Measurements from ENCODE around the gene KCND2.

GRCh38 chr7:120276720-120277119, 3.7 kb downstream of the KCND2 start:
- TF ChIP-seq, protein P1, sequence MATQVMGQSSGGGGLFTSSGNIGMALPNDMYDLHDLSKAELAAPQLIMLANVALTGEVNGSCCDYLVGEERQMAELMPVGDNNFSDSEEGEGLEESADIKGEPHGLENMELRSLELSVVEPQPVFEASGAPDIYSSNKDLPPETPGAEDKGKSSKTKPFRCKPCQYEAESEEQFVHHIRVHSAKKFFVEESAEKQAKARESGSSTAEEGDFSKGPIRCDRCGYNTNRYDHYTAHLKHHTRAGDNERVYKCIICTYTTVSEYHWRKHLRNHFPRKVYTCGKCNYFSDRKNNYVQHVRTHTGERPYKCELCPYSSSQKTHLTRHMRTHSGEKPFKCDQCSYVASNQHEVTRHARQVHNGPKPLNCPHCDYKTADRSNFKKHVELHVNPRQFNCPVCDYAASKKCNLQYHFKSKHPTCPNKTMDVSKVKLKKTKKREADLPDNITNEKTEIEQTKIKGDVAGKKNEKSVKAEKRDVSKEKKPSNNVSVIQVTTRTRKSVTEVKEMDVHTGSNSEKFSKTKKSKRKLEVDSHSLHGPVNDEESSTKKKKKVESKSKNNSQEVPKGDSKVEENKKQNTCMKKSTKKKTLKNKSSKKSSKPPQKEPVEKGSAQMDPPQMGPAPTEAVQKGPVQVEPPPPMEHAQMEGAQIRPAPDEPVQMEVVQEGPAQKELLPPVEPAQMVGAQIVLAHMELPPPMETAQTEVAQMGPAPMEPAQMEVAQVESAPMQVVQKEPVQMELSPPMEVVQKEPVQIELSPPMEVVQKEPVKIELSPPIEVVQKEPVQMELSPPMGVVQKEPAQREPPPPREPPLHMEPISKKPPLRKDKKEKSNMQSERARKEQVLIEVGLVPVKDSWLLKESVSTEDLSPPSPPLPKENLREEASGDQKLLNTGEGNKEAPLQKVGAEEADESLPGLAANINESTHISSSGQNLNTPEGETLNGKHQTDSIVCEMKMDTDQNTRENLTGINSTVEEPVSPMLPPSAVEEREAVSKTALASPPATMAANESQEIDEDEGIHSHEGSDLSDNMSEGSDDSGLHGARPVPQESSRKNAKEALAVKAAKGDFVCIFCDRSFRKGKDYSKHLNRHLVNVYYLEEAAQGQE (IDR thresholded peaks at IDR 0.05): no peak
- no peak for TF ChIP-seq USF2 (IDR thresholded peaks at IDR 0.05)
- TF ChIP-seq, protein P2, sequence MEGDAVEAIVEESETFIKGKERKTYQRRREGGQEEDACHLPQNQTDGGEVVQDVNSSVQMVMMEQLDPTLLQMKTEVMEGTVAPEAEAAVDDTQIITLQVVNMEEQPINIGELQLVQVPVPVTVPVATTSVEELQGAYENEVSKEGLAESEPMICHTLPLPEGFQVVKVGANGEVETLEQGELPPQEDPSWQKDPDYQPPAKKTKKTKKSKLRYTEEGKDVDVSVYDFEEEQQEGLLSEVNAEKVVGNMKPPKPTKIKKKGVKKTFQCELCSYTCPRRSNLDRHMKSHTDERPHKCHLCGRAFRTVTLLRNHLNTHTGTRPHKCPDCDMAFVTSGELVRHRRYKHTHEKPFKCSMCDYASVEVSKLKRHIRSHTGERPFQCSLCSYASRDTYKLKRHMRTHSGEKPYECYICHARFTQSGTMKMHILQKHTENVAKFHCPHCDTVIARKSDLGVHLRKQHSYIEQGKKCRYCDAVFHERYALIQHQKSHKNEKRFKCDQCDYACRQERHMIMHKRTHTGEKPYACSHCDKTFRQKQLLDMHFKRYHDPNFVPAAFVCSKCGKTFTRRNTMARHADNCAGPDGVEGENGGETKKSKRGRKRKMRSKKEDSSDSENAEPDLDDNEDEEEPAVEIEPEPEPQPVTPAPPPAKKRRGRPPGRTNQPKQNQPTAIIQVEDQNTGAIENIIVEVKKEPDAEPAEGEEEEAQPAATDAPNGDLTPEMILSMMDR (IDR thresholded peaks at IDR 0.05): no peak
- TF ChIP-seq RNF2 (IDR thresholded peaks at IDR 0.05; ENCODE audit: borderline replicate concordance, low read depth): no peak
- TF ChIP-seq MYC (IDR thresholded peaks at IDR 0.05; ENCODE audit: borderline replicate concordance, low read length): no peak
- no peak for TF ChIP-seq RCOR1 (IDR thresholded peaks at IDR 0.05; ENCODE audit: low read depth, low read length)
- TF ChIP-seq TP53 (CRISPR knock-in tag; IDR thresholded peaks at IDR 0.05): no peak
- no peak for TF ChIP-seq SMC3 (IDR thresholded peaks at IDR 0.05)
- no peak for TF ChIP-seq MAZ (IDR thresholded peaks at IDR 0.05; ENCODE audit: borderline replicate concordance, low read depth, low read length)
- TF ChIP-seq HOXB13 (CRISPR knock-in tag; IDR thresholded peaks at IDR 0.05; ENCODE audit: low read depth): no peak
- TF ChIP-seq ZFP36 (IDR thresholded peaks at IDR 0.05; ENCODE audit: borderline replicate concordance, partially characterized antibody): no peak
